ENCODE data around the gene CTNNA2.

DNA sequence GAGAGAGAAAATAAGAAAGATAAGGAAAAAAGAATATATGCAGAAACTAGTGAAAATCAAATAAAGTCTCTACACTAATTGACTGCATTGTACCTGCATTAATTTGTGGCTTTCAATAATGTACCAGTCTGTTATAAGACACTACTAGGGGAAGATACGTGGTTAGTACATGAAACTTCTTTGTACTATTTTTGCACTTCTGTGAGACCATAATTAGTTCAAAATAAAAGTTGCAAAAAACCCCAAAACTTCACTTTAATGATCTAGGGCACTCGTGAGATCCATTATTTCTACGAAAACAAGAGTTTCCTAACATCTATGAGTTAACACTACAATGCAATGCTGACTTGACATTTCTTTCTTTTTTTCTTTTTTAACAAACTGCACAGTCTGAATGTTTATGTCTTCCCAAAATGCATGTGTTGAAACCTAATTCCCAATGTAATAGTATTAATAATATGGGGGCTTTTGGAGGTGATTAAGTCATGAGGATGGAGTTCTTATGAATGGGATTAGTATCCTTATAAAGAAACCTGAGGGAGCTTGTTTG lies 954.5 kb downstream of the CTNNA2 start:
- TF ChIP-seq, protein P1, sequence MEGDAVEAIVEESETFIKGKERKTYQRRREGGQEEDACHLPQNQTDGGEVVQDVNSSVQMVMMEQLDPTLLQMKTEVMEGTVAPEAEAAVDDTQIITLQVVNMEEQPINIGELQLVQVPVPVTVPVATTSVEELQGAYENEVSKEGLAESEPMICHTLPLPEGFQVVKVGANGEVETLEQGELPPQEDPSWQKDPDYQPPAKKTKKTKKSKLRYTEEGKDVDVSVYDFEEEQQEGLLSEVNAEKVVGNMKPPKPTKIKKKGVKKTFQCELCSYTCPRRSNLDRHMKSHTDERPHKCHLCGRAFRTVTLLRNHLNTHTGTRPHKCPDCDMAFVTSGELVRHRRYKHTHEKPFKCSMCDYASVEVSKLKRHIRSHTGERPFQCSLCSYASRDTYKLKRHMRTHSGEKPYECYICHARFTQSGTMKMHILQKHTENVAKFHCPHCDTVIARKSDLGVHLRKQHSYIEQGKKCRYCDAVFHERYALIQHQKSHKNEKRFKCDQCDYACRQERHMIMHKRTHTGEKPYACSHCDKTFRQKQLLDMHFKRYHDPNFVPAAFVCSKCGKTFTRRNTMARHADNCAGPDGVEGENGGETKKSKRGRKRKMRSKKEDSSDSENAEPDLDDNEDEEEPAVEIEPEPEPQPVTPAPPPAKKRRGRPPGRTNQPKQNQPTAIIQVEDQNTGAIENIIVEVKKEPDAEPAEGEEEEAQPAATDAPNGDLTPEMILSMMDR (IDR thresholded peaks at IDR 0.05), result no peak
- TF ChIP-seq POLR2A (IDR thresholded peaks at IDR 0.05), result no peak

Measured in uterus (tissue), 2 donors.